ENCODE data around the gene KRT14.

DNA sequence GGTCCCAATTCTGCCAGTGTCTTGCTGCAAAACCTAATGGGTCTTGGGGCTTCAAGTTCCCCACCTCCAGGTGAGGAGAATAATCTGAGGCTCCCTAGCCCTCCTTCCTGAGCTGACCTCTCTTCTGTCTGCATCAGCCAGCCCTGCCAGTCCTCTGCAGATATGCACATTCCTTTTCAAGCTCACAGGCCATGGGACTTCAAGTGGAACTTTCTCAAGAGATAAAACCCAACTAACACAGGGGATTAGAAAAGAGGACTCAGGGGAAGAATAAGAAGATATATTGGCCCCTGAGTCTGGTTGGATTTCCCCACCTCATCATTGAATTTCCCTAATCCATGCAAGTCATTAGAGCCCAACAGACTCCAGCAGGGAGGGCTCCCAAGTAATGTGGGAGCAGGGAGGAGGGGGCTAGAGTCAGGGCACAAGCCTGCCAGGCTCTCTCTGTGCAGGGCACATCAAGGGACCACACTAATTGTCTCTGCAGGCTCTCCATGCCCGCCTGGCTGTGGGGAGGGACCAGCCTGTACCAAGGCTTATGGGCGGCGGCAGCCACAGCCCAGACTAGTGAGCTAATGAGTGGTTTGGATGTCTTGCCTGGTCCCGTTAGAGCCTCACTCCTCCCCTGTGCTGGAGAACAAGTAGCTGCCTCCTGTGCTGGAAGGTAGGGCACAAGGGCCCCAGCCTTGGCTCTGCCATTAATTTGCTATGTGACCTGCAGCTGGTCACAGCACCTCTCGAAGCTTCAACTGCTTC lies 1.2 kb downstream of the KRT14 start:
- TF ChIP-seq, protein P1, sequence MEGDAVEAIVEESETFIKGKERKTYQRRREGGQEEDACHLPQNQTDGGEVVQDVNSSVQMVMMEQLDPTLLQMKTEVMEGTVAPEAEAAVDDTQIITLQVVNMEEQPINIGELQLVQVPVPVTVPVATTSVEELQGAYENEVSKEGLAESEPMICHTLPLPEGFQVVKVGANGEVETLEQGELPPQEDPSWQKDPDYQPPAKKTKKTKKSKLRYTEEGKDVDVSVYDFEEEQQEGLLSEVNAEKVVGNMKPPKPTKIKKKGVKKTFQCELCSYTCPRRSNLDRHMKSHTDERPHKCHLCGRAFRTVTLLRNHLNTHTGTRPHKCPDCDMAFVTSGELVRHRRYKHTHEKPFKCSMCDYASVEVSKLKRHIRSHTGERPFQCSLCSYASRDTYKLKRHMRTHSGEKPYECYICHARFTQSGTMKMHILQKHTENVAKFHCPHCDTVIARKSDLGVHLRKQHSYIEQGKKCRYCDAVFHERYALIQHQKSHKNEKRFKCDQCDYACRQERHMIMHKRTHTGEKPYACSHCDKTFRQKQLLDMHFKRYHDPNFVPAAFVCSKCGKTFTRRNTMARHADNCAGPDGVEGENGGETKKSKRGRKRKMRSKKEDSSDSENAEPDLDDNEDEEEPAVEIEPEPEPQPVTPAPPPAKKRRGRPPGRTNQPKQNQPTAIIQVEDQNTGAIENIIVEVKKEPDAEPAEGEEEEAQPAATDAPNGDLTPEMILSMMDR (IDR thresholded peaks at IDR 0.05) = no peak
- no peak for TF ChIP-seq POLR2A (IDR thresholded peaks at IDR 0.05)

Measured in esophagus squamous epithelium (tissue), 4 donors.